HL-60 (cell line): Measurements from ENCODE around the gene POLR2F.

Experiments
- DNase-seq, 2 experiments: peaks; one replicate each; pipeline ENCODE4 v3.0.0-alpha.2; 2010 to 2020; ENCODE audit warnings: low read depth in 1 of 2, low spot score in 1 of 2
- H3K27ac ChIP-seq: fragments of 250-450 bp; sonication (Bioruptor Pico); replicated peaks from 2 replicates; pipeline ENCODE4 v1.5.1; 2020; ENCODE audit warnings: mild to moderate bottlenecking, moderate library complexity
- H3K27me3 ChIP-seq: fragments of 250-450 bp; sonication (Bioruptor Pico); 2 replicates; pipeline ENCODE4 v1.5.1; 2021; ENCODE audit warnings: mild to moderate bottlenecking, moderate library complexity; ENCODE audit not compliant: insufficient read depth, poor library complexity, severe bottlenecking
- H3K4me3 ChIP-seq: replicated peaks from 2 replicates; pipeline ENCODE4 v1.5.1; 2011; ENCODE audit warnings: mild to moderate bottlenecking, control low read depth, low read length; ENCODE audit not compliant: insufficient read depth
- GABPA ChIP-seq: IDR thresholded peaks from 2 replicates; pipeline ENCODE4 v1.6.1; 2012; ENCODE audit warnings: low read depth
- POLR2AphosphoS5 ChIP-seq: IDR thresholded peaks from 2 replicates; pipeline ENCODE4 v1.6.1; 2012; ENCODE audit warnings: low read depth
- REST ChIP-seq: IDR thresholded peaks from 2 replicates; pipeline ENCODE4 v1.6.1; 2012; ENCODE audit warnings: low read depth; ENCODE audit not compliant: insufficient replicate concordance
- SPI1 ChIP-seq: IDR thresholded peaks from 2 replicates; pipeline ENCODE4 v1.6.1; 2012; ENCODE audit warnings: low read depth, mild to moderate bottlenecking, borderline replicate concordance
- TF ChIP-seq, protein P1 (sequence below): IDR thresholded peaks from one replicate; pipeline ENCODE4 v1.5.1; 2011; ENCODE audit warnings: low read length, control low read depth, inconsistent platforms; ENCODE audit not compliant: insufficient read depth

The POLR2F gene

DNA sequence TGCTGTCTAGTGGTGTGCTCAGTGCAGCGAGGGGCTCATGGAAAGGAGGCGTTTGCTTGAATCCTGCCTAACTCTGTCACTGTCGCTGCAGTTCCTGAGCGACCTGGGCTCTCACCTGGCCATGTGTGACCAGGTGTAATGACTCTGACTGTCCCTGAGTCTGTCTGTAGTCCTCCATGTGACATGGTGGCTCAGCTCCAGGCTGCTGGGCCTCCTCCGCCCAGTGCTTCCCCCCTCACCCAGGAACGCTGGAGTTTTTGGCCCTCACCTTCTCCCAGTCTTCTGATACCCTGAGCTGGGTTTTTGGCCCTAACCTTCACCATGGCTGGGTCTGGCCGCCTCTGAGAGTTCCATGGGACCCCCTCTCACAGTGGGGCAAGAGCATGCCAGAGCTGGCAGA is 27.1 kb upstream of the POLR2F start:
- H3K27me3 ChIP-seq = no peaks in the 10 kb centered on the region
- no peak for DNase-seq
- TF ChIP-seq REST = no peak
- H3K4me3 ChIP-seq = no peak overlapping the region
- H3K27ac ChIP-seq = no peak overlapping the region

- no peak for TF ChIP-seq SPI1
- no peak for TF ChIP-seq REST
- TF ChIP-seq GABPA = no peak
- no peak for TF ChIP-seq POLR2AphosphoS5
- TF ChIP-seq, protein P1, sequence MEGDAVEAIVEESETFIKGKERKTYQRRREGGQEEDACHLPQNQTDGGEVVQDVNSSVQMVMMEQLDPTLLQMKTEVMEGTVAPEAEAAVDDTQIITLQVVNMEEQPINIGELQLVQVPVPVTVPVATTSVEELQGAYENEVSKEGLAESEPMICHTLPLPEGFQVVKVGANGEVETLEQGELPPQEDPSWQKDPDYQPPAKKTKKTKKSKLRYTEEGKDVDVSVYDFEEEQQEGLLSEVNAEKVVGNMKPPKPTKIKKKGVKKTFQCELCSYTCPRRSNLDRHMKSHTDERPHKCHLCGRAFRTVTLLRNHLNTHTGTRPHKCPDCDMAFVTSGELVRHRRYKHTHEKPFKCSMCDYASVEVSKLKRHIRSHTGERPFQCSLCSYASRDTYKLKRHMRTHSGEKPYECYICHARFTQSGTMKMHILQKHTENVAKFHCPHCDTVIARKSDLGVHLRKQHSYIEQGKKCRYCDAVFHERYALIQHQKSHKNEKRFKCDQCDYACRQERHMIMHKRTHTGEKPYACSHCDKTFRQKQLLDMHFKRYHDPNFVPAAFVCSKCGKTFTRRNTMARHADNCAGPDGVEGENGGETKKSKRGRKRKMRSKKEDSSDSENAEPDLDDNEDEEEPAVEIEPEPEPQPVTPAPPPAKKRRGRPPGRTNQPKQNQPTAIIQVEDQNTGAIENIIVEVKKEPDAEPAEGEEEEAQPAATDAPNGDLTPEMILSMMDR = no peak
These were observed 26.5 kb upstream of the POLR2F start for GRCh38 chr22:37926771-37927636.

DNA sequence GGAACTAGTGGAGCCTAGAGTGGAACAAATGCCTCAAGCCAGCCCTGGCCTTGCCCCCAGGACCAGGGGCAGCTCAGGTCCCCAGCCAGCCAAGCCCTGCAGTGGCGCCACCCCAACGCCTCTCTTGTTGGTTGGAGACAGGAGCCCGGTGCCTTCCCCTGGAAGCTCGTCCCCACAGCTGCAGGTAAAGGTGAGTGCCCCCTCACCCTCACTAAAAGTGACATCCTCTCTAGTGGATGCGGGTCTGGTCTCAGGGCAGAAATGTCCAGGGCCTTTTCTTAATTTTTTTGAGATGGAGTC is 25.9 kb upstream of the POLR2F start:
- Histone ChIP-seq H3K4me3 (no peak overlapping the region), H3K27me3 (no peaks in the 10 kb centered on the region), H3K27ac (no peak overlapping the region)
- DNase-seq = no peak
- TF ChIP-seq SPI1 = no peak
- TF ChIP-seq REST = no peak
- TF ChIP-seq POLR2AphosphoS5 = no peak
- TF ChIP-seq, protein P1 = no peak
- no peak for TF ChIP-seq GABPA

More at GRCh38 chr22:37926771-37927636, 26.5 kb upstream of the POLR2F start:
- Histone ChIP-seq H3K4me3 (no peak overlapping the region), H3K27ac (no peak overlapping the region), H3K27me3 (no peaks in the 10 kb centered on the region)
- DNase-seq = no peak
